LNCaP clone FGC (cell line): ENCODE results near the gene ARHGAP29.

Experiments used
- DNase-seq: peaks from one replicate; pipeline ENCODE4 v3.0.0-alpha.2; 2011; ENCODE audit warnings: low read depth
- H3K4me3 ChIP-seq: 2 replicates; pipeline ENCODE4 v1.5.1; 2011; ENCODE audit warnings: mild to moderate bottlenecking, low read depth, low read length, control low read depth
- TF ChIP-seq, protein P1 (sequence below): IDR thresholded peaks from 2 replicates; pipeline ENCODE4 v1.5.1; 2012; ENCODE audit warnings: mild to moderate bottlenecking; ENCODE audit not compliant: control insufficient read depth, insufficient read depth; ENCODE audit errors: extremely low read depth

The ARHGAP29 gene

DNA sequence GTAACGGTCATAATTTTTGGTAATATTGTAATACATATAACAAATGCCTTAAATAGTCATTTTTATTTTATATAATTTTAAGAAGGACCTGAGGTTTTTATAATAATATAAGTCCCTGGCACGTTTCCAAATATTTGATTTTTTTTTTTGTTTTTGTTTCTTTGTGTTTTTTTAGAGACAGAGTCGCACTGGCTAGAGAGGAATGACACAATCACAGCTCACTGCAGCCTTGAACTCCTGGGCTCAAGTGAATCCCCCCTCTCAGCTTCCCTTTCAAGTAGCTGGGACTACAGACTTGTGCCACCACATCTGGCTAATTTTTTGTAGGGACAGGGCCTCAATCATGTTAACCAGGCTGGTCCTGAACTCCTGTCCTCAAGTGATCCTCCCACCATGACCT is 29.7 kb downstream of the ARHGAP29 start:
- DNase-seq: no peak
- TF ChIP-seq, protein P1, sequence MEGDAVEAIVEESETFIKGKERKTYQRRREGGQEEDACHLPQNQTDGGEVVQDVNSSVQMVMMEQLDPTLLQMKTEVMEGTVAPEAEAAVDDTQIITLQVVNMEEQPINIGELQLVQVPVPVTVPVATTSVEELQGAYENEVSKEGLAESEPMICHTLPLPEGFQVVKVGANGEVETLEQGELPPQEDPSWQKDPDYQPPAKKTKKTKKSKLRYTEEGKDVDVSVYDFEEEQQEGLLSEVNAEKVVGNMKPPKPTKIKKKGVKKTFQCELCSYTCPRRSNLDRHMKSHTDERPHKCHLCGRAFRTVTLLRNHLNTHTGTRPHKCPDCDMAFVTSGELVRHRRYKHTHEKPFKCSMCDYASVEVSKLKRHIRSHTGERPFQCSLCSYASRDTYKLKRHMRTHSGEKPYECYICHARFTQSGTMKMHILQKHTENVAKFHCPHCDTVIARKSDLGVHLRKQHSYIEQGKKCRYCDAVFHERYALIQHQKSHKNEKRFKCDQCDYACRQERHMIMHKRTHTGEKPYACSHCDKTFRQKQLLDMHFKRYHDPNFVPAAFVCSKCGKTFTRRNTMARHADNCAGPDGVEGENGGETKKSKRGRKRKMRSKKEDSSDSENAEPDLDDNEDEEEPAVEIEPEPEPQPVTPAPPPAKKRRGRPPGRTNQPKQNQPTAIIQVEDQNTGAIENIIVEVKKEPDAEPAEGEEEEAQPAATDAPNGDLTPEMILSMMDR: no peak
- no peak overlapping the region for H3K4me3 ChIP-seq

DNA sequence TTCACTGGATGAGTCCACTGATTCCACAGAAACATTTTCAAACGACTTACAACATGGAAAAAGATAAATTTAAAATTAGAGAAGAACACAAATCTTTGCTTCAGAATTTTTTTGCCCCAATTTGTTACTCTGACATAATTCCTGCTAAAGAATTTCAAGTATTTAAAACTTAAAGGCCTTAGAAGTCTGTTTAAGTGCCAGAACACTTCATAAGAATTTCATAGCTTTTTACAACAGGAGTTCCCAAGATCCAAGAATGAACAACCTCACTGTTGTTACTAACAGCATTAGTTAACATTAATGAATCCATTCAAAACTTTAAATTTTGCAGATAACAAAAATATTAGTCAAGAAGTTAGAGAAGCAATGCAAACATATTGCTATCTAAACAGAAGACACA is 31.7 kb downstream of the ARHGAP29 start:
- TF ChIP-seq, protein P1: no peak
- H3K4me3 ChIP-seq: no peak overlapping the region
- no peak for DNase-seq

DNA sequence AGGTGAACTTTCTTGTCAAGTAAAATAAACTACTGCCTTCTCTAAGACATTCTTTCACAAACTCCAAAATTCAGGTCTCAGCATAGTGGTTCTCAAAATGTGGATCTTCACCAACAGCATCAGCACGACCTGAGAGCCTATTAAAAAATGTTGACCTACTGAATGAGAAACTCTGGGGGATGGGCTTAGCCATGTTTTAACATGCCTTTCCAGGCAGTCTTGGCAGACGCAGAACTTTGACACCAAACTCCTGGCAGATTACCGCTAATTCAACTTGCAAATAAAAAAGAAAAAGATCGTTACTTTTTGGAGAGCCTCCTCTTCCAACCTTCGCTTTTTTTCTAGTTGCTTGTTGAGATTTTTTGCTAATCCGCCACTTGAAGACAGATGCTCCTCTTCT is 35.1 kb downstream of the ARHGAP29 start:
- TF ChIP-seq, protein P1: no peak
- H3K4me3 ChIP-seq: no peak overlapping the region
- no peak for DNase-seq

DNA sequence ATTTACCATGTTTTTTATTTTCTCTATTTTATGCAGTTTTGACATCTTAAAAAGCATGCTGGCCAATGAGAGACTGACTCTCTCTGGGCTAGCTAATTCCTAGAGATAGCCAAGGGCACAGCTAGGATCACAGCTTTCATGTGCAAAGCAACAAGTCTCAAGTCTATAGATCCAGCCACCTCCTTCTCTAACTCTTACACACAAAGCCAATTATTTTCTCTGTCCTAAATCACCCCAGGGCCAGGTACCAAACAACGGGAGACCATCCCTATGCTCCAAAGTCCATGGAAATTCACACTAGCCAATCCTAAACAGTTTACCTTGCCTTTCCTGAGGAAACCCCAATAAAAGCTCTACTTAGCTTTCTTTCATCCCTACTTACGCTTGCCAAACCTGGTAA is 38.0 kb downstream of the ARHGAP29 start:
- DNase-seq: no peak
- H3K4me3 ChIP-seq: no peak overlapping the region
- TF ChIP-seq, protein P1: no peak

DNA sequence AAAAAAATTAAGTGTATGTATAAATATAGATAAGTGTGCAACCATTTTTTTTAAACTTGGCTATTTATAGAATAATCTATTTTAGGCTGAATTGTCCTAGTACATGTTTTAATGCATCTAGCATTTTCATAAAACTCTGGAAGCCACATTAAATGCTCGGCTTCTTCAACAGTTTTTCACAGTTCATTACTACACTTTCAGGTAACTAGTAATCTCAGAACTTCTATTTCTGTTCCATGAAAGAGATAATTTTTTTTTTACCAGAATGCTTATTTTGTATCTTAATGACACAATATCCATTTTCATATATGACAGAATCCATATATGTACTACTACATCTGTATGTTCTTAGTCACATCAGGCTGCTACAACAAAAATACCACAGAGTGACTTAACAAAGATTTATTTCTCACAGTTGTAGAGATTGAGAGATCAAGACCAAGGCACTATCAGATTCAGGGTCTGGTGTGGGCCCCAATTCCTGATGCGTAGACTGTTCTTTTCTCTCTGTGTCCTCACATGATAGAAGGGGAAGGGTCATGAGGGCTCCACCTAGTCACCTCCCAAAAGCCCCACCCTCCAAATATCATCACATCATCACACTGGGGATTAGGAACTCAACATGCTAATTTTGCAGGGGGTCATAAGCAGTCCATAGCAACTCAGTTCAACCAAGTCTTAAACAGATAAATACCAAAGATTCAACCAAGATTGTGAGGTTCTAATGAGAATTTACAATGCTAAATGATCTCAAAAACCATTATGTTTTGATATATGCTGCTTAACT is 43.1 kb downstream of the ARHGAP29 start:
- TF ChIP-seq, protein P1: no peak
- H3K4me3 ChIP-seq: no peak overlapping the region
- no peak for DNase-seq

DNA sequence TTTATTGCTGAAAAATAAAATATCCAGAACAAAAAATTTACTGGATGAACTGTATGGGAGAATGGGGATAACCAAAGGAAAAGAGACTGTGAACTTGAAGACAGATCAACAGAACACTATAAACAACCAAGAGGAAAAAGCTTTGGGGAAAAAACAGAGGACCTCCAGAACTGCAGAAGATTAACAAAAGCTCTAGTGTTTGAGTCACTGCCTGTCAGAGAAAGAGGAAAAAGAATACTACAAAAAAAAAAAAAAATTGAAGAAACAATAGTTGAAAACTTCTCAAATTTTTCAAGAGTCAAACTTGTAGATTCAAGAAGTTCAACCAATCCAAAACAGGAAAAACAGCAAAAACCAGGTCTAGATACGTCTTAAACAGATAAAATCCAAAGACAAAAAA is 44.3 kb downstream of the ARHGAP29 start:
- DNase-seq: no peak
- TF ChIP-seq, protein P1: no peak

DNA sequence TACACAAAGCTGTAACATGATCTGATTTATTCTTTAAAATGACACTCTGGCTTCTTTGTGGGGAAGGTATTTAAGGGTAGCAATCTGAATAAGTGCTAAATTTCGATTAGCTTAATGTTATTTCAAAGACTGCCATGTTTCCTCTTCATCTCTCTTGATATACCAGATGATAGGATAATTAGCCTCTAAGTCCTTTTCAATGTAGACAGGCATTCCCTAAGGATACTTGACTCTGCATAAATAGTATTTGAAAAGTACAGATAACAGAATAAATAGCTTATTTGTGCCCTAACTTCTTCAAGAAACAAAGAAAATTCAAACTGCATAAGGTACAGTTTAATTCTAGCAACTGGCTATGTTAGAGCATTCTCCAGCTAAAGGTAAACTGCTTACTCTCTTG is 46.2 kb downstream of the ARHGAP29 start:
- TF ChIP-seq, protein P1: no peak
- H3K4me3 ChIP-seq: no peak overlapping the region

More for the DNA sequence above, 44.3 kb downstream of the ARHGAP29 start:
- no peak overlapping the region for H3K4me3 ChIP-seq

More for the DNA sequence above, 46.2 kb downstream of the ARHGAP29 start:
- DNase-seq: no peak
